IPS DF 4.7 (cell line): ENCODE data around the gene DNALI1.
"Not testable (repeated sequence)": the region's sequence is repeated elsewhere in the genome, so short reads cannot be mapped to it uniquely, and the experiment has no call there.

Source experiments
- DNase-seq: peaks from one replicate; pipeline ENCODE4 v3.0.0-alpha.2; 2013; ENCODE audit warnings: low spot score; ENCODE audit errors: extremely low read depth

DNALI1 gene

GRCh38 chr1:37553927-37554808 is 2.6 kb upstream of the DNALI1 start, which contains the start of gene SNIP1:
Gene SNIP1, minus strand, starts transcription at chr1:37554293. Its CDS starts 64 bp downstream, at chr1:37554229.
- DNase-seq = no peak

DNA sequence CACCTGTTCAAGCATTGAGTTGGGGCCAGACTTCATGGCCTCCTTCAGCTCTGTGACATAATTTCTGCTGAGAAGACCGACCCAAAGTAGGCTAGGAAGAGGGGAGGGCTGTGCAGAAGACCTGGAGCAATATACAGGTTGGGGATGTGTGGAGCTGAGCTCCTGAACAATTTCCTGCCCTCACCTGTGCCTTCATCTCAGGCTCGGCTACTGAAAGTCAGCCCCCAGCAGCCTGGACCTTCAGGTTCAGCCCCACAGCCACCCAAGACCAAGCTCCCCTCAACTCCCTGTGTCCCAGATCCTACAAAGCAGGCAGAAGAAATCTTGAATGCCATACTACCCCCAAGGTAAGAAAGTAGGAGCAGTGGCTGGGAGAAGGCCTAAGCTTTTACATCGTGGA is 662 bp downstream of the DNALI1 start:
- DNase-seq = no peak

DNA sequence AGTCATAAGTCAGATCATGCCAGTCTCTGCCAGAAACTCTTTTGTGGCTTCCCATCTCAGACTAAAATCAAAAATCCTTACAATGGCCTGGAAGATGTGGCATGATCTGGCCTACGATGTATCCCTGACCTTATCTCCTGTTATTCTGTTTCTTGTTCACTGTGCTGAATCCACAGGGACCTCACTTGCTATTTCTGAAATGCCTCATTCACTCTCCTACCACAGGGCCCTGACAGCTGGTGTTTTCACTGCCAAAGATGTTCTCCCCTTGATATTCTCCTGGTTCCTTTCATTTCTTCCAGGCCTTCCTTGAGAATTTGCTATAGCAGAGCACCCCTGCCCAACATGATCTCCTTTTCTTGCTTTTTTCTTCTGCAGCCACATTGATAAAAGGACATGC is 1.7 kb downstream of the DNALI1 start:
- DNase-seq = no peak

DNA sequence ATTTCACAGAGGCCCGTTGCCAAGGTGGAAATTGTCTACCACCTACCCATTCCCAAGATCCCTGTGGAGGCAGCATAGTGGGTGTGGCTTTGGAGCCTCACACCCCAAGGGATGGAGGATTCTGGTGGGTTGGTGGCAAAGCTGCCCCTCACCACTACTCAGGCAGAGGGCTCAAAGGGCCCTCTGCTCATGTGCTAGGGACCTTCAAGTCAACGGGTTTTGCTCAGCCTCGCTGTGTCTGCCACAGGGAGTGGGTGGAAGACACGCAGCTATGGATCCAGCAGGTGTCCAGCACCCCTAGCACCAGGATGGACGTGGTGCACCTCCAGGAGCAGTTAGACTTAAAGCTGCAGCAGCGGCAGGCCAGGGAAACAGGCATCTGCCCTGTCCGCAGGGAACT is 2.3 kb downstream of the DNALI1 start:
- no peak for DNase-seq

DNA sequence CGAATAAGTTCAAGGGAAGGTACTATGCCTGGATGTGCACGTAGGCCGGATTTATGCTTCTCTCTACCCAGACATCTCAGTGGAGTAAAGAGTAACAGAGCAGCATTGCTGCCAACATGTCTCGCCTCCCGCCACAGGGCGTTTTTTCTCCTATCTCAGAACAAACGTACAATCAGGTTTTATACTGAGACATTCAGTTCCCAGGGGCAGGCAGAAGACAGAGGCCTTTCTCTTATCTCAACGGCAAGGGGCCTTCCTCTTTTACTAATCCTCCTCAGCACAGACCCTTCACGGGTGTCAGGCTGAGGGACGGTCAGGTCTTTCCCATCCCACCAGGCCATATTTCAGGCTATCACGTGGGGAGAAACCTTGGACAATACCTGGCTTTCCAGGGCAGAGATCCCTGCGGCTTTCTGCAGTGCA is 3.2 kb downstream of the DNALI1 start:
- not testable (repeated sequence) for DNase-seq

GRCh38 chr1:37560401-37561132 is 3.8 kb downstream of the DNALI1 start:
- no peak for DNase-seq

DNA sequence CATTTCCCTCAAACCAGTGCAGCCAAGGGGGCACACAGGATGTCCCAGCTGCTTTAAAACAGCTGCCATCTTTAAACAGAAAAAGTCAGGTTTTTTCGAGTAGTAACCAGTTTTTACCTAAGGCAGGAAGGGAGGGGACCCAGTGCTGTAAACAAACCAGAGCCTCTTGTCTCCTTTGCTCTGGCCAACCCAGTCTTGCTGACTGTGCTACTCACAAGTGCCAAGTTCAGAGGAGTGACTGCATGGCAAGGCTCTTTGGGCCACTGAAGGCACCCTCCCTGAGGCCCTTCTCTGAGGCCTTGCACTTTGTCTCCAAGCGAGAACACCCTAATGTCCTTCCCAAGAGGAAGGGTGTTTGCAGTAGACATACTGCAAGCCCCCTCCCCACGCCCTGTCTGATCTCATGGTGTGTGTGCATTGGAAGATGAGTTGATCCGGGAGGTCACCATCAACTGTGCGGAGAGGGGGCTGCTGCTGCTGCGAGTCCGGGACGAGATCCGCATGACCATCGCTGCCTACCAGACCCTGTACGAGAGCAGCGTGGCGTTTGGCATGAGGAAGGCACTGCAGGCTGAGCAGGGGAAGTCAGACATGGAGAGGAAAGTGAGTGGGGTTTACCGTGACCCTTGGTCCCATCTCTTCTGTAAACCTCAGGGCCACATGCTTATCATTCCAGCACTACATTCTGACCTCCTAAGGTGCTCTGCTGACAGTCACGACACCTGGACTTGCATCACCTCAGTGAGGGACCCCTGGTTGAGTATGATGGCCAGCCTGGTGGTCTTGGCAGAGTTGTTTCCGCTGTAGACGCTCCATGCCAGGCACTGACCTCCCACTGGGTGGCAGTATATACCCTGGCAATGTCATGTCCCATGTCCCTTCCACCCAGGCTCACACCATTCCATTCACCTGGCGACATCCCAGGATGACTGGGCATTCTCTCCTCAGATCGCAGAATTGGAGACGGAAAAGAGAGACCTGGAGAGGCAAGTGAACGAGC is 4.7 kb downstream of the DNALI1 start:
- no peak for DNase-seq

GRCh38 chr1:37562984-37563383 is 6.2 kb downstream of the DNALI1 start:
- no peak for DNase-seq

DNA sequence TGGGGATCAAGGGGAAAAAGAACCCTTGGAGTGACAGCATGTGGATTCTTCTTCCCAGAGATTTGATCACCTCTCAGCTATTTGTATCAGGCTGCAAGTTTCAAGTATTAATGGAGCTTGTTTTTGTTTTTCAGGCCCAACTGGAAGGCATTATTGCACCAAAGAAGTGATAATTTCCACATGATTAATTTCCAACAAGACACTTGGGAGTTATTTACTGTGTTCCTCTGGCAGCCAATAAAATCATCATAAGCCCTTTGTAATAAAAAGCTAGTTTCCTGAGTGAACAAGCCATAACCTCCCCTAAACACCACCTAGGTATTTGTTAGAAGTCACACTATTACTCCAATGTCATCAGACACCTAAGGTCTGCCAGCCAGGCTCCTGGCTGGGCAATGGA is 8.2 kb downstream of the DNALI1 start:
- DNase-seq = no peak

GRCh38 chr1:37567023-37567422 is 10.3 kb downstream of the DNALI1 start:
- DNase-seq = no peak

GRCh38 chr1:37570528-37571334 is 14.0 kb downstream of the DNALI1 start:
- DNase-seq = no peak

DNA sequence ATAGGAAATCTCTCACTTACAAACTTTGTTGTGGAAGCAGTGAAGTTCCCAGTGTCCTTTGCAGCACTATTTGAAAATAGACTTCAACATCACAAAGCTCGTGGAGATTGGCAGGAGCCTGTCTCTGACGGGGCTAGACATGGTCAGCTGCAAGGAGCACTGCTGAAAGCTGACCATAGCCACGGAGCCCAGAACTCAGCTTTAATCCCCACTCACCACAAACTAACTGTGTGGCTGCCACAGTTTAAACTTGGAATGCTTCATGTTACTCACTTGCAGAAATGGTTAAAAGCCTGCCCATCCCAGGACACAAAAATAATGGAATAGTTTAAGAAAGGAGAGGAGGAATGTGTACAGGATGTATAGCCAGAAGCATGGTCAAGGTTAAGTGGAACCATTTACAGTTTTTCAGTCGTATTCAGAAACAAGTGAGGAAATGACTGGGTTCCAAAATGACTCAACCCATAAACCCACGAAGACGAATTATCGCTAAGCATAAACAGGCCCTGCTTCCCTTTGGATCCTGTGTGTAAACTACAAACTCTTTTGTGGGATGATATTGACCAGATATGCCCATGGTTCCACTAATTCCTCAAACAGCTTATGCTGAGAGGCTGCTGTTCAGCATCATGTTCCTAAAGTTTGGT is 18.2 kb downstream of the DNALI1 start:
- DNase-seq = no peak

- no peak for DNase-seq
These were observed 19.0 kb downstream of the DNALI1 start for GRCh38 chr1:37575692-37576091.

DNA sequence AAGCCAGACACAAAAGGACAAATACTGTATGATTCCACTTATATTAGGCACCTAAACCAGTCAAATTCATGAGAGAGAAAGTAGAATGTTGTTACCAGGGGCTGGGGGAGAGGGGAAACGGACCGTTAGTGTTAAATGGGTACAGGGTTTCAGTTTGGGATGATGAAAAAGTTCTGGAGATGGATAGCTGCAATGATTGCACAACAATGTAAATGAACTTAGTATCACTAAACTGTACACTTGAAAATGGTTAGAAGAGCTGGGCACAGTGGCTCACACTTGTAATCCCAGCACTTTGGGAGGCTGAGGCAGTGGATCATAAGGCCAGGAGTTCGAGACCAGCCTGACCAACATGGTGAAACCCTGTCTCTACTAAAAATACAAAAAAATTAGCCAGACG is 27.8 kb downstream of the DNALI1 start:
- DNase-seq = not testable (repeated sequence)

DNA sequence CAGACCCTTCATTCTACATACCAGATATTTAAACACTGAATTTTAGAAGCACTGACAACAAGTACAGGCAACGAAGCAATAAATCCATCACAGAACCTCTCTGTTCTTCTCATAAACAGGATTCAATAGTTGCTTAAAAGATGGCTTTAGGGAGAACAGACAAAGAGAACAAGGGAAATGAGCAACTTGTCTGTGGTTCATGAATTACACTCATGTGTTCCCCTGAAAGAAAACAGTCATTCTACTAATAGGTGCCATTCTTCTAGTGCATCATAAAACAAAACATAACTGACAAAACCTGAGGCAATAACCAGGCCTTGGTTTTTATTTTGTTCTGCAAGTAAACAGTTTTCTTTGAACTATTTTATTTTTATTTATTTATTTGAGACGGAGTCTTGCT is 32.2 kb downstream of the DNALI1 start:
- DNase-seq = no peak

- no peak for DNase-seq
These were observed 37.0 kb downstream of the DNALI1 start for GRCh38 chr1:37593726-37594125.

GRCh38 chr1:37595440-37596181 is 38.9 kb downstream of the DNALI1 start, which contains the start of gene GNL2:
Gene GNL2, minus strand, starts transcription at chr1:37595937. Its CDS starts 115 bp downstream, at chr1:37595822.
- DNase-seq = peak; percentile 84

GRCh38 chr1:37596182-37596667 is 39.5 kb downstream of the DNALI1 start:
- DNase-seq = no peak

GRCh38 chr1:37599940-37600339 is 43.2 kb downstream of the DNALI1 start:
- no peak for DNase-seq
